HL-60 (cell line): ENCODE results near the gene MEIKIN.

ENCODE experiments used
- POLR2AphosphoS5 ChIP-seq: IDR thresholded peaks from 2 replicates; pipeline ENCODE4 v1.6.1; 2012; ENCODE audit warnings: low read depth
- TF ChIP-seq, protein P1 (sequence below): IDR thresholded peaks from one replicate; pipeline ENCODE4 v1.5.1; 2011; ENCODE audit warnings: low read length, control low read depth, inconsistent platforms; ENCODE audit not compliant: insufficient read depth

- TF ChIP-seq, protein P1, sequence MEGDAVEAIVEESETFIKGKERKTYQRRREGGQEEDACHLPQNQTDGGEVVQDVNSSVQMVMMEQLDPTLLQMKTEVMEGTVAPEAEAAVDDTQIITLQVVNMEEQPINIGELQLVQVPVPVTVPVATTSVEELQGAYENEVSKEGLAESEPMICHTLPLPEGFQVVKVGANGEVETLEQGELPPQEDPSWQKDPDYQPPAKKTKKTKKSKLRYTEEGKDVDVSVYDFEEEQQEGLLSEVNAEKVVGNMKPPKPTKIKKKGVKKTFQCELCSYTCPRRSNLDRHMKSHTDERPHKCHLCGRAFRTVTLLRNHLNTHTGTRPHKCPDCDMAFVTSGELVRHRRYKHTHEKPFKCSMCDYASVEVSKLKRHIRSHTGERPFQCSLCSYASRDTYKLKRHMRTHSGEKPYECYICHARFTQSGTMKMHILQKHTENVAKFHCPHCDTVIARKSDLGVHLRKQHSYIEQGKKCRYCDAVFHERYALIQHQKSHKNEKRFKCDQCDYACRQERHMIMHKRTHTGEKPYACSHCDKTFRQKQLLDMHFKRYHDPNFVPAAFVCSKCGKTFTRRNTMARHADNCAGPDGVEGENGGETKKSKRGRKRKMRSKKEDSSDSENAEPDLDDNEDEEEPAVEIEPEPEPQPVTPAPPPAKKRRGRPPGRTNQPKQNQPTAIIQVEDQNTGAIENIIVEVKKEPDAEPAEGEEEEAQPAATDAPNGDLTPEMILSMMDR = no peak
- no peak for TF ChIP-seq POLR2AphosphoS5
Observed at GRCh38 chr5:131990716-131991115, 45.3 kb upstream of the MEIKIN start.
